Thoracic aorta (tissue), 2 donors: ENCODE results near the gene LILRB5. TPM values are rescaled to one million over a fixed set of nuclear protein-coding genes. Genes with fewer than 3 reads are reported as not detected.
"Not testable (repeated sequence)": the region's sequence is repeated elsewhere in the genome, so short reads cannot be mapped to it uniquely, and the experiment has no call there.

Experiments
- ATAC-seq: fragments of 150-250 bp; one replicate; pipeline ENCODE4 v1.8.0; 2017; ENCODE audit warnings: low read depth; ENCODE audit not compliant: insufficient number of reproducible peaks, low FRiP score
- DNase-seq: peaks from one replicate; pipeline ENCODE4 v3.0.0-alpha.2; 2020; ENCODE audit warnings: low spot score
- H3K27ac ChIP-seq, 2 donors: fragments of 200-600 bp; sonication (generic); 1 replicate in 1 of 2; 2 replicates in 1 of 2; pipeline ENCODE4 v1.5.1; 2016; ENCODE audit warnings: mild to moderate bottlenecking in 2 of 2, moderate library complexity in 2 of 2
- H3K27me3 ChIP-seq: fragments of 200-600 bp; sonication (generic); replicated peaks from 2 replicates; pipeline ENCODE4 v1.6.0; 2016; ENCODE audit warnings: mild to moderate bottlenecking; ENCODE audit not compliant: insufficient read depth
- H3K36me3 ChIP-seq: fragments of 200-600 bp; sonication (generic); one replicate; pipeline ENCODE4 v1.5.1; 2016
- H3K4me1 ChIP-seq, 2 donors: fragments of 200-600 bp; sonication (generic); 1 replicate in 1 of 2; 2 replicates in 1 of 2; pipeline versions ENCODE4 v1.5.1 to v1.6.0; 2016; ENCODE audit warnings: low read depth in 2 of 2, mild to moderate bottlenecking in 1 of 2; ENCODE audit not compliant: control insufficient read depth in 1 of 2
- H3K4me3 ChIP-seq: fragments of 200-600 bp; sonication (generic); 2 replicates; pipeline ENCODE4 v1.5.1; 2016; ENCODE audit warnings: mild to moderate bottlenecking
- H3K9me3 ChIP-seq: fragments of 200-600 bp; sonication (generic); 2 replicates; pipeline ENCODE4 v1.5.1; 2016
- CTCF ChIP-seq: fragments of 200-600 bp; sonication (generic); IDR thresholded peaks from one replicate; pipeline ENCODE4 v1.5.1; 2019; ENCODE audit warnings: antibody characterized with exemption
- total RNA-seq, 2 donors: library from RNA; depleted of rRNA; stranded (reverse); fragments of >200 nt; gene quantifications; one replicate each; pipeline versions ENCODE4 v1.1.0 to v1.2.3, GENCODE V29; 2016

LILRB5 gene
- total RNA-seq, 2 donors from 2014 or later = 17.6 to 60.4 TPM

GRCh38 chr19:54275951-54276350 is 18.9 kb upstream of the LILRB5 start:
- DNase-seq (no peak), ATAC-seq (no peak)
- Histone ChIP-seq H3K4me3 (no peak overlapping the region), H3K27ac (no peak overlapping the region), H3K36me3 (no peaks in the 10 kb centered on the region), H3K4me1 (no peaks in the 10 kb centered on the region), H3K27me3 (no peaks in the 10 kb centered on the region), H3K9me3 (no peaks in the 10 kb centered on the region)
- no peak for TF ChIP-seq CTCF

GRCh38 chr19:54274516-54274915 is 17.4 kb upstream of the LILRB5 start:
- H3K27ac ChIP-seq, H3K4me1 ChIP-seq, H3K27me3 ChIP-seq, ATAC-seq, H3K4me3 ChIP-seq, H3K36me3 ChIP-seq, H3K9me3 ChIP-seq, DNase-seq: not testable (repeated sequence)

- DNase-seq (no peak), ATAC-seq (no peak)
- Histone ChIP-seq H3K4me3 (no peak overlapping the region), H3K4me1 (no peaks in the 10 kb centered on the region), H3K27ac (no peak overlapping the region), H3K27me3 (no peaks in the 10 kb centered on the region), H3K9me3 (no peaks in the 10 kb centered on the region), H3K36me3 (no peaks in the 10 kb centered on the region)
- TF ChIP-seq CTCF = no peak
Observed at GRCh38 chr19:54273821-54274220, 16.7 kb upstream of the LILRB5 start.

- not testable (repeated sequence) for H3K4me3 ChIP-seq, H3K27ac ChIP-seq, DNase-seq, H3K27me3 ChIP-seq, H3K4me1 ChIP-seq, H3K9me3 ChIP-seq, H3K36me3 ChIP-seq, ATAC-seq
Observed at GRCh38 chr19:54272181-54272580, 15.1 kb upstream of the LILRB5 start.

- not testable (repeated sequence) for ATAC-seq, H3K4me1 ChIP-seq, H3K27ac ChIP-seq, DNase-seq, H3K36me3 ChIP-seq, H3K27me3 ChIP-seq, H3K9me3 ChIP-seq, H3K4me3 ChIP-seq
Observed at GRCh38 chr19:54271587-54271986, 14.5 kb upstream of the LILRB5 start.

- no peak overlapping the region for H3K27ac ChIP-seq
- H3K27me3 ChIP-seq = no peaks in the 10 kb centered on the region
- no peak overlapping the region for H3K4me3 ChIP-seq
- no peaks in the 10 kb centered on the region for H3K9me3 ChIP-seq
- DNase-seq = no peak
- no peaks in the 10 kb centered on the region for H3K36me3 ChIP-seq
- H3K4me1 ChIP-seq = no peaks in the 10 kb centered on the region
- TF ChIP-seq CTCF = no peak
- no peak for ATAC-seq
Observed at GRCh38 chr19:54271106-54271505, 14.0 kb upstream of the LILRB5 start.

GRCh38 chr19:54268936-54269335 is 11.9 kb upstream of the LILRB5 start:
- no peak for ATAC-seq
- H3K36me3 ChIP-seq = no peaks in the 10 kb centered on the region
- no peaks in the 10 kb centered on the region for H3K9me3 ChIP-seq
- DNase-seq = no peak
- no peak overlapping the region for H3K27ac ChIP-seq
- H3K4me1 ChIP-seq = no peaks in the 10 kb centered on the region
- H3K4me3 ChIP-seq = no peak overlapping the region
- no peak for TF ChIP-seq CTCF
- H3K27me3 ChIP-seq = no peaks in the 10 kb centered on the region
